GM23338 (cell line): Measurements from ENCODE around the gene OTUD5.

Experiments
- CREB1 ChIP-seq: fragments of 250-450 bp; sonication (Bioruptor Pico); IDR thresholded peaks from 2 replicates; pipeline ENCODE4 v1.5.0; 2020; ENCODE audit warnings: low read depth, mild to moderate bottlenecking, moderate library complexity
- CTCF ChIP-seq, 2 experiments: fragments of 200-600 bp in 1 of 2; sonication (generic) in 1 of 2; conservative IDR thresholded peaks; 2 replicates each; pipeline versions ENCODE4 v1.5.1 to v1.6.1; 2016 to 2017; ENCODE audit warnings: antibody characterized with exemption in 2 of 2, low read depth in 2 of 2, mild to moderate bottlenecking in 2 of 2, moderate library complexity in 1 of 2
- ETS1 ChIP-seq: IDR thresholded peaks from 2 replicates; pipeline ENCODE4 v1.6.1; 2016; ENCODE audit warnings: antibody characterized with exemption
- EZH2 ChIP-seq: fragments of 200-600 bp; sonication (generic); IDR thresholded peaks from one replicate; pipeline ENCODE4 v1.8.0; 2017; ENCODE audit warnings: antibody characterized with exemption, mild to moderate bottlenecking, low read depth; ENCODE audit not compliant: unreplicated experiment
- EZH2phosphoT487 ChIP-seq: fragments of 200-600 bp; sonication (generic); IDR thresholded peaks from one replicate; pipeline ENCODE4 v1.8.1; 2018; ENCODE audit warnings: antibody characterized with exemption; ENCODE audit not compliant: unreplicated experiment
- JUNB ChIP-seq: IDR thresholded peaks from one replicate; pipeline ENCODE4 v1.6.1; 2016; ENCODE audit warnings: antibody characterized with exemption; ENCODE audit not compliant: unreplicated experiment
- NANOG ChIP-seq: IDR thresholded peaks from 2 replicates; pipeline ENCODE4 v1.6.1; 2016; ENCODE audit warnings: antibody characterized with exemption, borderline replicate concordance
- POLR2AphosphoS5 ChIP-seq: IDR thresholded peaks from 2 replicates; pipeline ENCODE4 v1.6.1; 2016; ENCODE audit warnings: antibody characterized with exemption, low read depth
- REST ChIP-seq: IDR thresholded peaks from one replicate; pipeline ENCODE4 v1.6.1; 2018; ENCODE audit warnings: antibody characterized with exemption; ENCODE audit not compliant: unreplicated experiment
- STAT1 ChIP-seq: IDR thresholded peaks from one replicate; pipeline ENCODE4 v1.6.1; 2016; ENCODE audit warnings: antibody characterized with exemption; ENCODE audit not compliant: unreplicated experiment
- ZNF331 ChIP-seq: fragments of 250-450 bp; sonication (Bioruptor Pico); IDR thresholded peaks from 2 replicates; pipeline ENCODE4 v1.5.0; 2020; ENCODE audit warnings: low read depth, mild to moderate bottlenecking, moderate library complexity
- ZNF462 ChIP-seq: fragments of 250-450 bp; sonication (Bioruptor Pico); IDR thresholded peaks from 2 replicates; pipeline ENCODE4 v1.5.0; 2020; ENCODE audit warnings: mild to moderate bottlenecking, moderate library complexity

GRCh38 chrX:48972220-48973164 lies 15.1 kb upstream of the OTUD5 start:
- TF ChIP-seq EZH2: no peak
- TF ChIP-seq CTCF (conservative IDR thresholded peaks at IDR 0.05; ENCODE audit: low read depth in 2 of 2): peak; percentile 66 to 71
- TF ChIP-seq REST: no peak
- peak; percentile 46 for TF ChIP-seq POLR2AphosphoS5
- no peak for TF ChIP-seq ZNF331 (CRISPR knock-in tag)
- TF ChIP-seq CREB1 (CRISPR knock-in tag): no peak
- no peak for TF ChIP-seq JUNB
- no peak for TF ChIP-seq NANOG
- TF ChIP-seq EZH2phosphoT487: no peak
- no peak for TF ChIP-seq ETS1
- TF ChIP-seq STAT1: no peak
- TF ChIP-seq ZNF462 (CRISPR knock-in tag): no peak
